PC-3 (cell line): ENCODE results near the gene RFX1.

ENCODE experiments used
- EZH2 ChIP-seq: fragments of 300-600 bp; sonication (generic); IDR thresholded peaks from one replicate; pipeline ENCODE4 v1.6.1; 2017; ENCODE audit warnings: antibody characterized with exemption, mild to moderate bottlenecking, low read length; ENCODE audit not compliant: unreplicated experiment
- EZH2phosphoT487 ChIP-seq: fragments of 300-600 bp; sonication (generic); IDR thresholded peaks from 2 replicates; pipeline ENCODE4 v1.6.1; 2018; ENCODE audit warnings: mild to moderate bottlenecking, antibody characterized with exemption, low read length, borderline replicate concordance
- TF ChIP-seq, protein P1 (sequence below): fragments of 300-600 bp; sonication (generic); conservative IDR thresholded peaks from 2 replicates; pipeline ENCODE4 v1.5.1; 2017; ENCODE audit warnings: antibody characterized with exemption, low read depth, mild to moderate bottlenecking, low read length

DNA sequence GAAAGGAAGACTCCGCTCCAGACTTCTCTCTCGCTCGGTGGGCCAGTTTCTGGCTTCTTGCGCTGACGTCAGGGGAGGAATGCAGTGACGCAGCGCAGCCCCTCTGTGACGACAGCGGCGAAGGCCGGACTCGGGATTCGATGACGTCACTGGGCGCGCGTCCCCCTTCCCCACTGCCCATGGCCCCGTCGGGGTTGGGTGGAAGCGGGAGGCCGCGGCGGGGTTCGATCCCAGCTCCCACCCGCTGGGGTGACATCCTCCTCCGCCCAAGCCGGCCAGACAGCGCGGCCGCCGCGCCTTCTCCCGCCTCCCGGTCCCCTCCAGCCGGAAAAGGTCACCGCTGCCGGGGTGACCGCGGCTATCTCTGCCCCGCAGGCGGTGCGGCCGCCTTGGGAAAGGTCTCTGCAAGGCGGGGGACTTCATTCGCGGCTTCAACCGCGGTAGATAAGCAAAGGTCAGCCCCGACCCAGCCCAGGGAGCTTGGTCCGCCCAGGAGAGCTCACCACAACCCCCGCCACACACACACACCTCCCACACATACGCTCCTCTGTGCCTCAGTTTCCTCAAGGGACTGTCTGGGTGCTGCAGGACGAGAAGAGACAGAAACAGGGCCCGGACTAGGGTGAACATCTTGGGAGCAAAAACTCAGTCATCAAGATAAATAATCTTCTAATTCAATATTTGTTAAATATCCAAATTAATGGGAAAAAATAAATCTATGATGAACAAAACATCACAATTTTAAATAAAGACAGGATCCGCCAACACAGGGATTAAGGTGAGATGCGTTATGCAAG is 844 bp upstream of the RFX1 start:
- TF ChIP-seq, protein P1, sequence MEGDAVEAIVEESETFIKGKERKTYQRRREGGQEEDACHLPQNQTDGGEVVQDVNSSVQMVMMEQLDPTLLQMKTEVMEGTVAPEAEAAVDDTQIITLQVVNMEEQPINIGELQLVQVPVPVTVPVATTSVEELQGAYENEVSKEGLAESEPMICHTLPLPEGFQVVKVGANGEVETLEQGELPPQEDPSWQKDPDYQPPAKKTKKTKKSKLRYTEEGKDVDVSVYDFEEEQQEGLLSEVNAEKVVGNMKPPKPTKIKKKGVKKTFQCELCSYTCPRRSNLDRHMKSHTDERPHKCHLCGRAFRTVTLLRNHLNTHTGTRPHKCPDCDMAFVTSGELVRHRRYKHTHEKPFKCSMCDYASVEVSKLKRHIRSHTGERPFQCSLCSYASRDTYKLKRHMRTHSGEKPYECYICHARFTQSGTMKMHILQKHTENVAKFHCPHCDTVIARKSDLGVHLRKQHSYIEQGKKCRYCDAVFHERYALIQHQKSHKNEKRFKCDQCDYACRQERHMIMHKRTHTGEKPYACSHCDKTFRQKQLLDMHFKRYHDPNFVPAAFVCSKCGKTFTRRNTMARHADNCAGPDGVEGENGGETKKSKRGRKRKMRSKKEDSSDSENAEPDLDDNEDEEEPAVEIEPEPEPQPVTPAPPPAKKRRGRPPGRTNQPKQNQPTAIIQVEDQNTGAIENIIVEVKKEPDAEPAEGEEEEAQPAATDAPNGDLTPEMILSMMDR = no peak
- no peak for TF ChIP-seq EZH2
- no peak for TF ChIP-seq EZH2phosphoT487
